HUES6 (cell line): ENCODE results near the gene SOAT2.

Source experiments
- H3K27ac ChIP-seq: 2 replicates; pipeline ENCODE4 v1.7.0; 2013; ENCODE audit warnings: low read depth, mild to moderate bottlenecking, low read length, inconsistent platforms
- H3K27me3 ChIP-seq: 2 replicates; pipeline ENCODE4 v1.6.1; 2013; ENCODE audit warnings: low read length; ENCODE audit not compliant: control insufficient read depth, insufficient read depth
- H3K36me3 ChIP-seq: 2 replicates; pipeline ENCODE4 v1.6.1; 2013; ENCODE audit warnings: low read length; ENCODE audit not compliant: control insufficient read depth, insufficient read depth
- H3K4me1 ChIP-seq: 2 replicates; pipeline ENCODE4 v1.6.1; 2013; ENCODE audit warnings: low read length; ENCODE audit not compliant: control insufficient read depth, insufficient read depth
- H3K4me3 ChIP-seq: 2 replicates; pipeline ENCODE4 v1.5.1; 2013; ENCODE audit warnings: low read depth, low read length
- H3K9ac ChIP-seq: one replicate; pipeline ENCODE4 v1.6.1; 2013; ENCODE audit warnings: mild to moderate bottlenecking, low read length
- H3K9me3 ChIP-seq: 2 replicates; pipeline ENCODE4 v1.6.1; 2013; ENCODE audit warnings: low read depth, low read length; ENCODE audit not compliant: control insufficient read depth, insufficient read depth

Gene SOAT2

GRCh38 chr12:53102883-53103807 lies at the start of gene SOAT2:
Gene SOAT2, plus strand, starts transcription at chr12:53103486. Its CDS starts 92 bp downstream, at chr12:53103578.
- no peak within 1 kb of the TSS for H3K27ac ChIP-seq
- H3K27me3 ChIP-seq: peaks cover 11% of the 10 kb centered on the region
- H3K9ac ChIP-seq: no peak within 1 kb of the TSS
- no peaks in the 10 kb centered on the region for H3K9me3 ChIP-seq
- H3K36me3 ChIP-seq: no peaks in the 10 kb centered on the region
- no peak within 1 kb of the TSS for H3K4me3 ChIP-seq
- peaks cover 12% of the 10 kb centered on the region for H3K4me1 ChIP-seq

- H3K27me3 ChIP-seq: peaks cover 8% of the 10 kb centered on the region; the same call in 1 of the 2 replicates
- peak overlapping the region; percentile 24; the same call in 1 of the 2 replicates for H3K27ac ChIP-seq
- peak overlapping the region; percentile 78 for H3K4me3 ChIP-seq
- peak overlapping the region; percentile 15 for H3K9ac ChIP-seq
- peaks cover 36% of the 10 kb centered on the region for H3K4me1 ChIP-seq
- H3K36me3 ChIP-seq: peaks cover 7% of the 10 kb centered on the region; the same call in 1 of the 2 replicates
- no peaks in the 10 kb centered on the region for H3K9me3 ChIP-seq
These were observed 49.0 kb upstream of the SOAT2 start for GRCh38 chr12:53054112-53054878.

- no peak overlapping the region for H3K9ac ChIP-seq
- peaks cover 11% of the 10 kb centered on the region; the same call in 1 of the 2 replicates for H3K27me3 ChIP-seq
- H3K4me3 ChIP-seq: no peak overlapping the region
- peaks cover 23% of the 10 kb centered on the region for H3K4me1 ChIP-seq
- H3K9me3 ChIP-seq: no peaks in the 10 kb centered on the region
- peaks cover 7% of the 10 kb centered on the region; the same call in 1 of the 2 replicates for H3K36me3 ChIP-seq
- no peak overlapping the region for H3K27ac ChIP-seq
These were observed 47.6 kb upstream of the SOAT2 start for GRCh38 chr12:53055471-53056266.

GRCh38 chr12:53056296-53056695 lies 47.0 kb upstream of the SOAT2 start:
- no peak overlapping the region for H3K4me3 ChIP-seq
- H3K9ac ChIP-seq: no peak overlapping the region
- H3K36me3 ChIP-seq: peaks cover 7% of the 10 kb centered on the region; the same call in 1 of the 2 replicates
- no peak overlapping the region for H3K27ac ChIP-seq
- peaks cover 16% of the 10 kb centered on the region for H3K4me1 ChIP-seq
- H3K27me3 ChIP-seq: peaks cover 11% of the 10 kb centered on the region; the same call in 1 of the 2 replicates
- H3K9me3 ChIP-seq: no peaks in the 10 kb centered on the region

- no peak overlapping the region for H3K27ac ChIP-seq
- H3K9ac ChIP-seq: no peak overlapping the region
- H3K9me3 ChIP-seq: no peaks in the 10 kb centered on the region
- H3K4me1 ChIP-seq: peaks cover 10% of the 10 kb centered on the region; the same call in 1 of the 2 replicates
- H3K36me3 ChIP-seq: peaks cover 2% of the 10 kb centered on the region; the same call in 1 of the 2 replicates
- H3K4me3 ChIP-seq: no peak overlapping the region
- H3K27me3 ChIP-seq: peaks cover 11% of the 10 kb centered on the region; the same call in 1 of the 2 replicates
These were observed 46.4 kb upstream of the SOAT2 start for GRCh38 chr12:53056901-53057300.

GRCh38 chr12:53057816-53058500 lies 45.3 kb upstream of the SOAT2 start:
- peaks cover 8% of the 10 kb centered on the region; the same call in 1 of the 2 replicates for H3K4me1 ChIP-seq
- peaks cover 11% of the 10 kb centered on the region; the same call in 1 of the 2 replicates for H3K27me3 ChIP-seq
- H3K36me3 ChIP-seq: no peaks in the 10 kb centered on the region
- H3K27ac ChIP-seq: no peak overlapping the region
- H3K9me3 ChIP-seq: no peaks in the 10 kb centered on the region
- no peak overlapping the region for H3K9ac ChIP-seq
- H3K4me3 ChIP-seq: no peak overlapping the region

- Histone ChIP-seq H3K27me3 (peaks cover 11% of the 10 kb centered on the region; the same call in 1 of the 2 replicates), H3K9me3 (no peaks in the 10 kb centered on the region), H3K4me3 (no peak overlapping the region), H3K9ac (no peak overlapping the region), H3K4me1 (0 out of 2 replicates have a peak, but pooled peaks cover 4% of the 10 kb centered on the region), H3K36me3 (peaks cover 4% of the 10 kb centered on the region; the same call in 1 of the 2 replicates), H3K27ac (no peak overlapping the region)
These were observed 44.4 kb upstream of the SOAT2 start for GRCh38 chr12:53058674-53059433.

- peaks cover 11% of the 10 kb centered on the region; the same call in 1 of the 2 replicates for H3K27me3 ChIP-seq
- H3K27ac ChIP-seq: no peak overlapping the region
- peaks cover 6% of the 10 kb centered on the region; the same call in 1 of the 2 replicates for H3K36me3 ChIP-seq
- H3K9ac ChIP-seq: no peak overlapping the region
- no peaks in the 10 kb centered on the region for H3K9me3 ChIP-seq
- H3K4me1 ChIP-seq: 0 out of 2 replicates have a peak, but pooled peaks cover 3% of the 10 kb centered on the region
- no peak overlapping the region for H3K4me3 ChIP-seq
These were observed 43.7 kb upstream of the SOAT2 start for GRCh38 chr12:53059434-53060063.

- Histone ChIP-seq H3K9ac (no peak overlapping the region), H3K9me3 (no peaks in the 10 kb centered on the region), H3K27me3 (peaks cover 11% of the 10 kb centered on the region; the same call in 1 of the 2 replicates), H3K27ac (no peak overlapping the region), H3K4me1 (no peaks in the 10 kb centered on the region), H3K4me3 (no peak overlapping the region), H3K36me3 (peaks cover 6% of the 10 kb centered on the region; the same call in 1 of the 2 replicates)
These were observed 43.1 kb upstream of the SOAT2 start for GRCh38 chr12:53060064-53060720.
